Measurements from ENCODE around the gene PRR33.

Gene PRR33

DNA sequence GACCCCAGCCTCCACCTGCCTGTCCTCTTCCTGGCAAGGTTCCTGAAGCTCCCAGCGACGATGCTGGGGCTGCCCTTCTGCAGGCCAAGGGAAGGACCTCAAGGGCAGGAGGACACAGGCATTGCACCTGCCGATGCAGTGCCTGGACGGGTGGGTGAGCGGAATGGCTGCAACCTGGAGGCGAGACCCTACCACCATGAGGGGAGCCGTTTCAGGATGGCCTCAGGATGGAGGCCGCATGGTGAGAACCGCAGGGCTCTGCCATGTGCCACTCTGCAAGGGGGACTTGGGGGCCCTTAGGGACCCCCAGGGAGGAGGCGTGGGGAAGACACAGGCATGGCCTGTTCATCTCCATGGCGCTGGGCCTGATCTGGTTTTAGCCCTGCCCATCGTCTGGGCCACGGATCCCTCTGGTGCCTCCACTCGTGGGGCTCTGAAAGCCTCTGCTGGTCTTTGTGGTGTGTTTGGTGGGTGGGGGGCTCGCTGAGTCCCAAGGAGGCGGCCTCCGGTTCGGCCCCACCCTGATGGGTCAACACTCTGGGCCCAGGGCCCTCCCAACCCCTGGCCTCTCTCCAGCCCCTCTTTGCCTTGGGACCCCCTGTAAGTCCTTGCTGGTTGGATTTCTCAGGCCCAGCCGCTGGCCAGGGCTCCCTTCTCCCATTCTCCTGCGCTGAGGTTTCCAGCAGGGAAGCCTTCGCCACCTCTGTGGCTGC lies 40.1 kb downstream of the PRR33 start:
- TF ChIP-seq SUZ12 (IDR thresholded peaks at IDR 0.05; ENCODE audit: extremely low read depth, insufficient read depth, insufficient read length) (no peak), YY1 (IDR thresholded peaks at IDR 0.05; ENCODE audit: insufficient read depth, insufficient read length) (no peak), ZNF274 (IDR thresholded peaks at IDR 0.05; ENCODE audit: low read depth, low read length) (no peak)
- Histone ChIP-seq H3K9ac (ENCODE audit: insufficient read length, low read depth) (no peak overlapping the region), H3K27me3 (ENCODE audit: insufficient read depth, insufficient read length) (no peaks in the 10 kb centered on the region), H3K9me3 (ENCODE audit: insufficient read depth, low read length) (no peaks in the 10 kb centered on the region), H3K4me3 (ENCODE audit: insufficient read length, low read depth) (no peak overlapping the region), H3K36me3 (ENCODE audit: insufficient read depth, insufficient read length, low read length) (no peaks in the 10 kb centered on the region), H3K4me1 (ENCODE audit: insufficient read depth, insufficient read length) (peaks cover 17% of the 10 kb centered on the region)
- no peak for DNase-seq (ENCODE audit: low read depth, low spot score)

- no peak overlapping the region for H3K9ac ChIP-seq (ENCODE audit: insufficient read length, low read depth)
- no peaks in the 10 kb centered on the region for H3K27me3 ChIP-seq (ENCODE audit: insufficient read depth, insufficient read length)
- H3K36me3 ChIP-seq (ENCODE audit: insufficient read depth, insufficient read length, low read length): no peaks in the 10 kb centered on the region
- TF ChIP-seq SUZ12 (IDR thresholded peaks at IDR 0.05; ENCODE audit: extremely low read depth, insufficient read depth, insufficient read length) (no peak), ZNF274 (IDR thresholded peaks at IDR 0.05; ENCODE audit: low read depth, low read length) (no peak)
- no peak for DNase-seq (ENCODE audit: low read depth, low spot score)
- H3K4me3 ChIP-seq (ENCODE audit: insufficient read length, low read depth): no peak overlapping the region
- H3K4me1 ChIP-seq (ENCODE audit: insufficient read depth, insufficient read length): peaks cover 9% of the 10 kb centered on the region
- H3K9me3 ChIP-seq (ENCODE audit: insufficient read depth, low read length): no peaks in the 10 kb centered on the region
These were observed 42.9 kb downstream of the PRR33 start for GRCh38 chr11:1848640-1849430.

DNA sequence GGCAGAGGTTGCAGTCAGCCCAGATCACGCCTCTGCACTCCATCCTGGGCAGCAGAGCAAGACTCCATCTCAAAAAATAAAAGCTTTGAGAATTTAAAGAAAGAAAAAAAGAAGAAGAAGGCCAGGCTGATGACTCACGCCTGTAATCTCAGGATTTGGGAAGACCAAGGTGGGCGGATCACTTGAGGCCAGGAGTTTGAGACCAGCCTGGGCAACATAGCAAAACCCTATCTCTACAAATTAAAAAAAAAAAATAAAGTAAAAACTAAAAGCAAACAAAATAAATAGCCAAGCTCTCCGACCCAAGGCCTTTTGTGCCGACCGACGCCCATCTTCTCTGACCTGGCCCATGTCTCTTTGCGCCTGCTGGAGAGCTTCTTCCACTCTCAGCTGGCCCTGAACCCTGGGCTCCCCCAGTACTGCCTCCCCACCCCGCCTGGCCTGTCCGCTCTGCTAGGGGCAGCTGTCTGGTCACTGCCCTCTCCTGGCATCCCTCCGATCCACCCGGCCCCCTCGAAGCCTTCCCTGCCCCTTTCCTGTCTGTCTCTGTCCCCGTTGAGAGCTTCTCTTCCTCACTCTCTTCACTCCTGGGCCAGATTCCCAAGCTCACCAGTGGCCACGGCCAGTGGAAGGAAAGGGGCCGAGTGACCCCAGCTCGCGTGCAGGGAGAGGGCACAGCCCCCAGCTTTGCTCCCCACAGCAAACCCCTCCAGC lies 43.6 kb downstream of the PRR33 start:
- Histone ChIP-seq H3K4me3 (ENCODE audit: insufficient read length, low read depth) (no peak overlapping the region), H3K36me3 (ENCODE audit: insufficient read depth, insufficient read length, low read length) (no peaks in the 10 kb centered on the region), H3K9ac (ENCODE audit: insufficient read length, low read depth) (no peak overlapping the region), H3K9me3 (ENCODE audit: insufficient read depth, low read length) (no peaks in the 10 kb centered on the region), H3K4me1 (ENCODE audit: insufficient read depth, insufficient read length) (peaks cover 9% of the 10 kb centered on the region), H3K27me3 (ENCODE audit: insufficient read depth, insufficient read length) (no peaks in the 10 kb centered on the region)
- TF ChIP-seq YY1 (IDR thresholded peaks at IDR 0.05; ENCODE audit: insufficient read depth, insufficient read length) (no peak), SUZ12 (IDR thresholded peaks at IDR 0.05; ENCODE audit: extremely low read depth, insufficient read depth, insufficient read length) (no peak), ZNF274 (IDR thresholded peaks at IDR 0.05; ENCODE audit: low read depth, low read length) (no peak)
- DNase-seq (ENCODE audit: low read depth, low spot score): no peak

- peaks cover 8% of the 10 kb centered on the region for H3K4me1 ChIP-seq (ENCODE audit: insufficient read depth, insufficient read length)
- no peaks in the 10 kb centered on the region for H3K36me3 ChIP-seq (ENCODE audit: insufficient read depth, insufficient read length, low read length)
- H3K27me3 ChIP-seq (ENCODE audit: insufficient read depth, insufficient read length): no peaks in the 10 kb centered on the region
- H3K4me3 ChIP-seq (ENCODE audit: insufficient read length, low read depth): no peak overlapping the region
- H3K9ac ChIP-seq (ENCODE audit: insufficient read length, low read depth): no peak overlapping the region
- DNase-seq (ENCODE audit: low read depth, low spot score): no peak
- H3K9me3 ChIP-seq (ENCODE audit: insufficient read depth, low read length): no peaks in the 10 kb centered on the region
- TF ChIP-seq YY1 (IDR thresholded peaks at IDR 0.05; ENCODE audit: insufficient read depth, insufficient read length) (no peak), SUZ12 (IDR thresholded peaks at IDR 0.05; ENCODE audit: extremely low read depth, insufficient read depth, insufficient read length) (no peak), ZNF274 (IDR thresholded peaks at IDR 0.05; ENCODE audit: low read depth, low read length) (no peak)
These were observed 44.5 kb downstream of the PRR33 start for GRCh38 chr11:1847006-1847735.

DNA sequence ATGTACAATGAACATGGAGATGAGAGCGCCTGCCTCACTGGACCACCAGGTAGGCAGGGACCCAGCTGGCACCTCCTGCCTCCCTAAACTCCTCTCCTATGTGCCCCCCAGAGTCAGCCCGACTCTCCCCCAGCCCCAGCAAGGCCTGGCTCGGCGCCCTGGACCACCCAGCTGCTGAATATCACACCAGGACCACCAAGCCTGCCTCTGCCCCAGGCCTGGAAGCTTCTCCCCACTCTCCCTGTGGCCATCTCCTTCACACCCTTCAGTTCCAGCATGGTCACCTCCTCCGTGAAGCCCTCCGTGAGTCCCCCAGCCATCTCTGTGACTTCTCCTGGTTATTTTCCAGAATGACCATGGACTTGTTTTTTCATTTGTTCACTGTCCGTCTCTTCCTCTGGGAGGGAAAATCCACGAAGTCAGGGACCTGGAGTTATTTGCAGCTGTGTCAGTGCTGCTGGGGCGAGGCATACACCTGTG lies 45.2 kb downstream of the PRR33 start:
- peaks cover 8% of the 10 kb centered on the region for H3K4me1 ChIP-seq (ENCODE audit: insufficient read depth, insufficient read length)
- H3K4me3 ChIP-seq (ENCODE audit: insufficient read length, low read depth): no peak overlapping the region
- TF ChIP-seq YY1 (IDR thresholded peaks at IDR 0.05; ENCODE audit: insufficient read depth, insufficient read length): no peak
- TF ChIP-seq SUZ12 (IDR thresholded peaks at IDR 0.05; ENCODE audit: extremely low read depth, insufficient read depth, insufficient read length): no peak
- TF ChIP-seq ZNF274 (IDR thresholded peaks at IDR 0.05; ENCODE audit: low read depth, low read length): no peak
- DNase-seq (ENCODE audit: low read depth, low spot score): no peak
- H3K9ac ChIP-seq (ENCODE audit: insufficient read length, low read depth): no peak overlapping the region
- H3K27me3 ChIP-seq (ENCODE audit: insufficient read depth, insufficient read length): no peaks in the 10 kb centered on the region
- H3K9me3 ChIP-seq (ENCODE audit: insufficient read depth, low read length): no peaks in the 10 kb centered on the region
- H3K36me3 ChIP-seq (ENCODE audit: insufficient read depth, insufficient read length, low read length): no peaks in the 10 kb centered on the region

- TF ChIP-seq ZNF274 (IDR thresholded peaks at IDR 0.05; ENCODE audit: low read depth, low read length) (no peak), YY1 (IDR thresholded peaks at IDR 0.05; ENCODE audit: insufficient read depth, insufficient read length) (no peak)
- H3K27me3 ChIP-seq (ENCODE audit: insufficient read depth, insufficient read length): no peaks in the 10 kb centered on the region
These were observed 45.9 kb downstream of the PRR33 start for GRCh38 chr11:1845561-1846452.

More at GRCh38 chr11:1845561-1846452, 45.9 kb downstream of the PRR33 start:
- H3K9ac ChIP-seq (ENCODE audit: insufficient read length, low read depth): no peak overlapping the region
- no peak overlapping the region for H3K4me3 ChIP-seq (ENCODE audit: insufficient read length, low read depth)
- peaks cover 6% of the 10 kb centered on the region for H3K4me1 ChIP-seq (ENCODE audit: insufficient read depth, insufficient read length)
- H3K36me3 ChIP-seq (ENCODE audit: insufficient read depth, insufficient read length, low read length): no peaks in the 10 kb centered on the region
- no peak for DNase-seq (ENCODE audit: low read depth, low spot score)
- no peaks in the 10 kb centered on the region for H3K9me3 ChIP-seq (ENCODE audit: insufficient read depth, low read length)
